KG1 (cell line): Measurements from ENCODE around the gene KCTD21.

Source experiments
- DNase-seq: peaks from one replicate; lab custom pipeline; 2025; lab: John Stamatoyannopoulos, UW

The KCTD21 gene

DNA sequence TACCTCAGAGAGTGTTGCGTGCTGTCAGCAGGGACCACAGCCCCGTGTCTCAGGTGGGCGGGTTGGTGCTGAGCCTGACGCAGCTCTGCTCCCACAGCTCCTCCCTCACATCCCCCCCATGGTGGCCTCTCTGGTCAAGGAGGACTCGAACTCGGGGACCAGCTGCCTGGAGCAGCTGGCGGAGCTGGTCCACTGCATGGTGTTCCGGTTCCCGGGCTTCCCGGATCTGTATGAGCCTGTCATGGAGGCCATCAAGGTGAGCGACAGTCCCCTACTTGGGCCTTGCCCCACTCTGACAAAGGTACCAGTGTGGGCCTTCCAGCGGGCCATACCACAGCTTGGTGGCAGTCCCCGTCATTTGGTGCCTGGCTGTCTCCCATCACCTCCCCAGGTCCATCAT lies 12.1 kb upstream of the KCTD21 start:
- DNase-seq = no peak

GRCh38 chr11:78200061-78200460 lies 11.6 kb upstream of the KCTD21 start:
- DNase-seq = no peak

GRCh38 chr11:78199653-78200015 lies 11.2 kb upstream of the KCTD21 start:
- DNase-seq = no peak

DNA sequence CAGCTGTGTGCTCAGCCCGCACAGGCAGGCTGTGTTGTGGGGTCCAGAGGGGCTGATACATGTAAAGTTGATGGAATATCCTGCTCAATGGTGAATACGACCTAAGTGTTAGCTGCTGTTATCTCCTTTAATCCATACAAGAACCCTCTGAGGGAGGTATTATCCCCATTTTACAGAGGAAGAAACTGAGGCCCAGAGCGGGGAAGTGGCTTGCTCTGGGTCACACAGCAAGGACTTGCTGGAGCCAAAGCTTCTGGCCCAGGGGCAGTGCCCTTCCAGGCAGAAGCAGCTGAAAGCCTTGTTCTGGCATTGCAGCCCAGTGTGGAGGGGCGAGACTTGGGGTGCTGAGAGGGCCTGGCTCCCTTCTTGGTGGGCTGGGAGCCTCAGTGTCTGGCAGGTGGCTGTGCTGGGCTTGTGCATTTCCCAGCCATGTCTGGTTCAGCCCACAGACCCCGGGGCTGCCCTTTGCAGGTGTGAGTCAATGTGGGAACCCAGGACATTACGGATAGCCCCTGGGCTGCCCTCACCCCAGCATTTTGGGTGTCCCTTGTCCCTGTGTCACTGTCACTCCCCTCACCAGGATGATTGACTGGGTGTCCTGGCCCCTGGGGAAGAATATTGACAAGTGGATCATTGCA lies 10.7 kb upstream of the KCTD21 start:
- no peak for DNase-seq

- no peak for DNase-seq
Observed at GRCh38 chr11:78197816-78198215, 9.4 kb upstream of the KCTD21 start.

DNA sequence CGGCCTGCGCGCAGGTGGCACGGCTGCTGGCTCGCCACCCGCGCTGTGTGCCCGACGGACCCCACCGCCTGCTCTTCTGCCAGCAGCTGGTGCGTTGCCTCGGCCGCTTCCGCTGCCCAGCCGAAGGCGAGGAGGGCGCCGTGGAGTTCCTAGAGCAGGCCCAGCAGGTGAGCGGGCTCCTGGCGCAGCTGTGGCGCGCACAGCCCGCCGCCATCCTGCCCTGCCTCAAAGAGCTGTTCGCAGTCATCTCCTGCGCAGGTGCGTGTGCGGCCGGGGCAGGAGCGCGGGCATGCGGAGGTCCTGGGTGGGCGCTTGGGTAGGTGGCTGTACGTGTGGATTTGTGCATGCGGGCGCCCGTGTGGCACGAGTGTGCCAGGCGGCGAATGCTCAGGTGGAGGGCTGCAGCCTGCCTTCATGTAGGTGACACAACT lies 8.2 kb upstream of the KCTD21 start:
- DNase-seq = no peak

DNA sequence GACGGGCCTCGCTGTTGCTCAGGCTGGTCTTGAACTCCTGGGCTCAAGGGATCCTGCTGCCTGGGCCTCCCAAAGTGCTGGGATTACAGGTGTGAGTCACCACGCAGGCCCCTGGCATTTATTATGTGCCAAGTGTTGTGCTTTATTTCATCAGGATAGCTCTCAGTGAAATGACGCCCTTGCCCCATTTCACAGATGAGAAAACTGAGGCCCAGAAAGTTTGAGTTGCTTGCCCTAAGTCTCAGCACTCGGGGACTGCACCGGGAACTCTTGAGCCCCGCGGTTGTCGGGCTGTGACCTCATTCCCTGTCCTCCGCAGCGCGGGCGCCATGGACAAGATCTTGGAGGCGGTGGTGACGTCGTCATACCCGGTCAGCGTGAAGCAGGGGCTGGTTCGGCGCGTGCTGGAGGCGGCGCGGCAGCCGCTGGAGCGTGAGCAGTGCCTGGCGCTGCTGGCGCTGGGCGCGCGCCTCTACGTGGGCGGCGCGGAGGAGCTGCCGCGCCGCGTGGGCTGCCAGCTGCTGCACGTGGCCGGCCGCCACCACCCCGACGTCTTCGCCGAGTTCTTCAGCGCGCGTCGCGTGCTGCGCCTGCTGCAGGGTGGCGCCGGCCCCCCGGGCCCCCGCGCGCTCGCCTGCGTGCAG lies 7.6 kb upstream of the KCTD21 start:
- DNase-seq = no peak

DNA sequence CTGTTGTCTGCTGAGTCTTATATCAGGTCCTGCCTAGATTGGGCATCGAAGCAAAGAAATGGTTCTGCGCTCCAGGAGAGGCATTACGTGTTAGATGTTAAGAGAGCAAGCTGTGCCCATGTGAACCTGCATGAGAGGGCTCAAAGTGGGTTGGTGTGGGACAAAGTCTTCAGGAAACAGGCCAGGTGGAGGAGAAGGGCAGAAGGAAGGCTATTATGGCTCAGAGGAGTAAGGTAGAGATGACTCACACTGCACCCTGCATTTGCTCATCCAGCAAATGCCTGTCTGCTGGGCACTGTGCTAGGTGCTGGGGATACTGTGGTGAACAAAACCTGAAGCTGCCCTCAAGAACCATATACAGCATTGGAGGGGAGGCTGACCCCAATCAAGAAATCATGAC lies 6.1 kb upstream of the KCTD21 start:
- no peak for DNase-seq

GRCh38 chr11:78193806-78194205 lies 5.4 kb upstream of the KCTD21 start:
- DNase-seq = no peak

DNA sequence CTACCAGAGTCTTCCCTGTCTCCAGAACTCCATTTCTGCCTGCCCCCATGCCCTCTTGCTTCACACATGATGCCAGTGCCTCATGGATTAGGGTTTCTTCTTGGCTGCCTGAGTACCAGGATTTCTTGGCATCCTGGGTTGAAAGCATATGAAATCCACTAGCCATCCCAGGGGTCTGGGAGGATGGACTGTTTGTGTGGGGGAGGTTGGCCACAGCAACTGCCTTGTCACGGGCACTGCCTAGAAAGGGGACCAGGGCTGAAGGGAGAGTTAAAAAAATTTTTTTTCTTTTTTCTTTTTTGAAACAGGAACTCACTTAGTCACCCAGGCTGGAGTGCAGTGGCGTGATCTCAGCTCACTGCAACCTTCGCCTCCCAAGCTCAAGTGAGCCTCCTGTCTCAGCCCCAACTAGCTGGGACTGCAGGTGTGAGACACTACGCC lies 4.5 kb upstream of the KCTD21 start:
- DNase-seq = no peak

GRCh38 chr11:78192223-78192719 lies 3.8 kb upstream of the KCTD21 start:
- no peak for DNase-seq

- DNase-seq = no peak
Observed at GRCh38 chr11:78190871-78191538, 2.6 kb upstream of the KCTD21 start.

GRCh38 chr11:78190374-78190773 lies 1.9 kb upstream of the KCTD21 start:
- DNase-seq = no peak

GRCh38 chr11:78189851-78190250 lies 1.4 kb upstream of the KCTD21 start:
- DNase-seq = no peak

DNA sequence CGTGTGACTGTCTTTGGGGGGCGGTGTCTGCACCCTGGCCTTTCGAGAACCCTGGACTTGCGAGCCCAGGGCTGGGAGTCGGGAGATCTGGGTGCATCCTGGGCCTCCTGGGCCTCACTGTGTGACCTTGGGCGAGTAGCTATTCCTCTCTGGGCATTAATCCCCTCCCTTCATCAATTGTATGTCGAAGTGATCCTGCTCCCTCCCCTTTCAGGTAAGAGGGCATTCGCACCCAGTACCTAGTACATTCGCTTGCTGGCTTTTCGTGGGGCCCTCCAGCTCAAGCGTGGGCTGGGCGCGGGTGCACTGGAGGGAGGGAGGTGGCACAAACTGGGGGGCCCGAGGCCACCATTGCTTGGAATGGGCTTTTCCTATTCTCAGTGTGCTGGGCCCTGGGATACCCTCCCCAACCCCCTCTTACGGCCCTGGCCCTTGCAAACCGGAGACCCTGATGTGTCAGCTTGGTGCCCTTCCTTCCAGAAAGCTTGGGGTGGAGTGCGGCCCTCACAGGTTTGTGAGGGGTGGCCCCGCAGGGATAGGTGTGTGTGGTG lies 823 bp upstream of the KCTD21 start:
- DNase-seq = no peak

DNA sequence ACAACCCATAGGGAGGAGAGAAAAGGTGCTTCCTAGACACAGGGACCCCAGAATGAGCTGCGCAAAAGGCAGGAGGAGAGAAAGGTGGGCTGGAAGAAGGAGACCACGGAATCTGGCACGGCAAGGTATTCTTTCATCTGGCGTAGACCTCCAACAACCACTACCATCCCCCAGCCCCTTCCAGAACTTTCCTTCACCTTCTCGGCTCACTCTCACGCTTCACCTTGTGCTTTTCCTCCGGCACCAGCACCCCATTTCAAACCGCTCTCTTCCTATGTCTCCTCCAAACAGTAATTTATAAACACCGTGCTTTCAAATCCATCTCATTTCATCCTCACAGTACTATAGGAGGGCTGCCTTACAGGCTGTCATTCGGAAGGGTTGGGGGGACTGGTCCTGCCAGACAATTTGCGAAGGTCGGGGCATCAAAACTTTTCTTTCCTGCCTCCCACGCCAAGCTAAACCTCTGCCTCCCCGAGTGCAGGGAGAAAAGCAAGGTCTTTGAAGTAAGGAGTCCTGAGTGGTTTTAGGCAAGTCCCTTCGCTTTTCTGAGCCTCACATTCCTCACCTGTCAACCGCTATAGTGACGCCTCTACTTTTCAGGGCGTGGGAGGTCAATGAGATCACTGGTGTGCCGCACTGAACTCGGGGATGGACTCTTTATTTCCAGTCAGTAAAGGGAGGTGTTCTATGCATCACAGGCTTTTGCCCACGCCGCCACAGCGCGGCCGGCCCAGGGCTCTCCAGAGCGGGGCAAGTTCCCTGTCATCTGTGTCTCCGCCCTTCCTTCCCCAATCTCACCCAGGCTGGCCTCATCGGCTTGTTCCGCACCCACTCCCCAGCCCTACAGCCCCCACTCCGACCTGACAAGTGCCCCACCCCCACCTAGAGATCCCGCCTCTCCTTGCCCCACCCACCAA lies 800 bp downstream of the KCTD21 start:
- peak; percentile 88 for DNase-seq

- DNase-seq = no peak
Observed at GRCh38 chr11:78181185-78181584, 7.2 kb downstream of the KCTD21 start.

GRCh38 chr11:78180751-78181150 lies 7.7 kb downstream of the KCTD21 start:
- no peak for DNase-seq

DNA sequence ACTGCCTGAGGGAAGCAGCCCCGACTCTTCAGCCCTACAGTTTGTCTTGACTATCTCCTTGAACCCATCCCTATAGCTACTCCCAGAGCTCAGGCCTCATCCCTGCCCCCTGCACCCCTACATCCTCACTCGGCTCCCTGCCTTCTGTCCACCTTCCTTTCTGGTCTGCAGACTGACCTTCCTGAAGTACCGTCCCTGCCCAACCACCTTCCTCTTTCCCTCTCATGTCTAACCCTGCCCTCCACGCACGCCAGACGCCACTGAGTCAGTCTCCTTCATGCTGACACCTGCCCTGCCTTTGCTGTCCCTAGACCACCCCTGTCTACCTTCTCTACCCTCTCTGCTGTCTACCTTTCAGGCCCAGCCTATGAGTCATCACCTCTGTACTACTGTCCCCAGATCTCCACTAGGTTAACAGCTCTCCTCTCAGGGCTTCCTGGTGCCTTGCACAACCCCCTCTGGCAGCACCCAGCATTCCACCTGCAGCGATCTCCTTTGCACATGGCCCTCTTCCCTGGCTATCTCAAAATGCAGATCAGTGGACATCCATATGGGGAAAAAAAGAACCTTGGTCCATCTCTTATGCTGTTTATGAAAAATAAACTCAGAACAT lies 8.9 kb downstream of the KCTD21 start:
- no peak for DNase-seq

DNA sequence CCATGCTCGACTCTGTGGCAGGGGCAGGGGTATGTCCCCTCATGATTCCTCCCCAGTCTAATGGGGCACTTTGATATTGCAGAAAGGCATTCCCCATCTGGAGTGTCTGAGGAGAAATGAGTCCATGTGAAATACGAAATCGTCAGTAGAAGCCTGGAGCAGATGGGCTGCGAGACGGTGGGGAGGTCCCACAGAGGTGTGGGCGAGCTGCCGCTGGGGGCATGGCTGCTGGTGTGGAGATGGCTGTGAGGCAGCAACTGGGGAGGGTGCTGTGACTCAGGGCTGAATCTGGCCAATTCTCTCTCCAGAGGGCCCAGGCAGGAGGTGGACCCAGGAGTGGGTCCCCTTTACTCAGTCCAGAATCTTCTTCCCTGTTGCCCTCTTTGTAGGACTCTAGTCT lies 11.2 kb downstream of the KCTD21 start:
- no peak for DNase-seq

DNA sequence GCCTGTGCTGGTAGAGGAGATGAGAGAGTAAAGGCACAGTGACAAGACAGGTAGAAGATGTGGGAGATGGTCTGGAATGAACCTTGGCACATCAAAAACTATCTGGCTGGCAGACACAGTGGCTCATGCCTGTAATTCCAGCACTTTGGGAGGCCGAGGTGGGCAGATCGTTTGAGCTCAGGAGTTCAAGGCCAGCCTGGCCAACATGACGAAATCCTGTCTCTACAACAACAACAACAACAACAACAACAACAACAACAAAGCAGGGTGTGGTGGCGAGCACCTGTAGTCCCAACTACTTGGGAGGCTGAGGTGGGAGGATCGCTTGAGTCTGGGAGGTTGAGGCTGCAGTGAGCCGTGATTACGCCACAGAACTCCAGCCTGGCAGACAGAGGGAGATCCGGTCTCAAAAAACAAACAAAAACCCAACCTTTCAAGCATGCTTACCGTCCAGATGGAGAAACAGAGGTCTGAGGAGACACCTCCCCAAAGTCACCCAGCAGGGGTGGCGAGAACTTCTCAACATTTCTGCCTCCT lies 11.8 kb downstream of the KCTD21 start:
- DNase-seq = no peak
